ENCODE results near the gene CACNA1C.

CACNA1C gene

GRCh38 chr12:2396448-2396871 lies 343.7 kb downstream of the CACNA1C start:
- FAIRE-seq: no peak

GRCh38 chr12:2397356-2398045 lies 344.7 kb downstream of the CACNA1C start:
- FAIRE-seq: no peak

- no peak for FAIRE-seq
Measured at GRCh38 chr12:2401040-2401439, 348.3 kb downstream of the CACNA1C start.

- FAIRE-seq: no peak
Measured at GRCh38 chr12:2402073-2402579, 349.3 kb downstream of the CACNA1C start.

- no peak for FAIRE-seq
Measured at GRCh38 chr12:2403221-2403976, 350.6 kb downstream of the CACNA1C start.

GRCh38 chr12:2405039-2405438 lies 352.3 kb downstream of the CACNA1C start:
- no peak for FAIRE-seq

- no peak for FAIRE-seq
Measured at GRCh38 chr12:2406903-2407302, 354.1 kb downstream of the CACNA1C start.

GRCh38 chr12:2408262-2408661 lies 355.5 kb downstream of the CACNA1C start:
- no peak for FAIRE-seq

GRCh38 chr12:2409656-2410265 lies 357.0 kb downstream of the CACNA1C start:
- FAIRE-seq: no peak

- no peak for FAIRE-seq
Measured at GRCh38 chr12:2410496-2410895, 357.7 kb downstream of the CACNA1C start.

GRCh38 chr12:2411011-2411410 lies 358.2 kb downstream of the CACNA1C start:
- FAIRE-seq: no peak

GRCh38 chr12:2411616-2412304 lies 359.0 kb downstream of the CACNA1C start:
- no peak for FAIRE-seq

GRCh38 chr12:2412305-2412643 lies 359.5 kb downstream of the CACNA1C start:
- no peak for FAIRE-seq

GRCh38 chr12:2413301-2413700 lies 360.5 kb downstream of the CACNA1C start:
- FAIRE-seq: no peak

- no peak for FAIRE-seq
Measured at GRCh38 chr12:2413999-2414792, 361.4 kb downstream of the CACNA1C start.

GRCh38 chr12:2414810-2415567 lies 362.2 kb downstream of the CACNA1C start:
- no peak for FAIRE-seq

- FAIRE-seq: no peak
Measured at GRCh38 chr12:2415568-2415944, 362.8 kb downstream of the CACNA1C start.

GRCh38 chr12:2416158-2416557 lies 363.4 kb downstream of the CACNA1C start:
- FAIRE-seq: no peak

- FAIRE-seq: no peak
Measured at GRCh38 chr12:2417481-2418160, 364.8 kb downstream of the CACNA1C start.

- no peak for FAIRE-seq
Measured at GRCh38 chr12:2418579-2418978, 365.8 kb downstream of the CACNA1C start.

- FAIRE-seq: no peak
Measured at GRCh38 chr12:2422591-2422990, 369.8 kb downstream of the CACNA1C start.
